NT2/D1 (cell line): Measurements from ENCODE around the gene ZNF777.

ENCODE experiments used
- SUZ12 ChIP-seq: IDR thresholded peaks from 2 replicates; pipeline ENCODE4 v1.6.1; 2011; ENCODE audit not compliant: insufficient read length, insufficient read depth; ENCODE audit errors: extremely low read depth
- YY1 ChIP-seq: IDR thresholded peaks from 2 replicates; pipeline ENCODE4 v1.6.1; 2011; ENCODE audit not compliant: insufficient read length, insufficient read depth
- ZNF274 ChIP-seq: IDR thresholded peaks from 2 replicates; pipeline ENCODE4 v1.6.1; 2011; ENCODE audit warnings: mild to moderate bottlenecking, low read depth, low read length

DNA sequence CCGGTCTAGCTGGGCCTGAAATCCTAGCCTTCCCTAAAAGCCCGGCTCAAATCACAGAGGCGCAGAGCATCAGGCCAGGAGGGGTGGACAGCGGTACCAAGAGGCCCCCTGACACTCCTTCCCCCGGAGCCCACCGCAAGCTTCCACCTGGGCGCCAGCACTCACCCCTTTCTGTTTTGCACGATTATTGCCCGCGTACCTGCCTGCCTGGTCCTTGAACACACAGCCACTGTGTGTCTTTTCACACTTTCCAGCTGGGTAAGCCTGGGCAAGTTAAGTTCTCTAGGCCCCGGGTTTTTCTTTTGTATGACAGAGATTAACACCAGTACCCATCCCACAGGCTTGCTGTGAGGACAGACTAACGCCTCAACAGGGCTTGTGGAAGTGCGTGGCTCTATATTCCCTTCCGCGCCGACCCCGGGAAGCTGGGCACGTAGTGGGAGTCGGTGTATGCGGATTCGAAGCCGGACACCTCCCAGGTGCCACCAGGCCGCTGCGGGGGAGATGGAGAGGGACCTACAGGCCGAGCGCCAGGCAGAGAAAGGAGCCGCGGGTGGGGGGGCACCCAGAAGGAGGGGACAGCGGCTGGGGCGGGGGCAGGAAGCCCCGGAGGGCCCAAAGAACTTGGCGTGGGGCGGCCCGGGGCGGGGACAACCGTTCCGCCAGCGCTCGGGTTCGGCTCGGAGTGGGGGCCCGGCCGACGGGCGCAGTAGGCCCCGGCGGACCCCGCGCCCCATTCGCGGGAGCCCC is 36.0 kb upstream of the ZNF777 start:
- TF ChIP-seq ZNF274 (no peak), YY1 (no peak), SUZ12 (no peak)
